GM12872 (cell line): ENCODE measurements around the gene FBH1.

Experiments
- TF ChIP-seq, protein P1 (sequence below): IDR thresholded peaks from 3 replicates; pipeline ENCODE4 v1.5.1; 2011; ENCODE audit warnings: low read depth, mild to moderate bottlenecking, low read length, moderate library complexity; ENCODE audit not compliant: insufficient read depth

FBH1 gene

DNA sequence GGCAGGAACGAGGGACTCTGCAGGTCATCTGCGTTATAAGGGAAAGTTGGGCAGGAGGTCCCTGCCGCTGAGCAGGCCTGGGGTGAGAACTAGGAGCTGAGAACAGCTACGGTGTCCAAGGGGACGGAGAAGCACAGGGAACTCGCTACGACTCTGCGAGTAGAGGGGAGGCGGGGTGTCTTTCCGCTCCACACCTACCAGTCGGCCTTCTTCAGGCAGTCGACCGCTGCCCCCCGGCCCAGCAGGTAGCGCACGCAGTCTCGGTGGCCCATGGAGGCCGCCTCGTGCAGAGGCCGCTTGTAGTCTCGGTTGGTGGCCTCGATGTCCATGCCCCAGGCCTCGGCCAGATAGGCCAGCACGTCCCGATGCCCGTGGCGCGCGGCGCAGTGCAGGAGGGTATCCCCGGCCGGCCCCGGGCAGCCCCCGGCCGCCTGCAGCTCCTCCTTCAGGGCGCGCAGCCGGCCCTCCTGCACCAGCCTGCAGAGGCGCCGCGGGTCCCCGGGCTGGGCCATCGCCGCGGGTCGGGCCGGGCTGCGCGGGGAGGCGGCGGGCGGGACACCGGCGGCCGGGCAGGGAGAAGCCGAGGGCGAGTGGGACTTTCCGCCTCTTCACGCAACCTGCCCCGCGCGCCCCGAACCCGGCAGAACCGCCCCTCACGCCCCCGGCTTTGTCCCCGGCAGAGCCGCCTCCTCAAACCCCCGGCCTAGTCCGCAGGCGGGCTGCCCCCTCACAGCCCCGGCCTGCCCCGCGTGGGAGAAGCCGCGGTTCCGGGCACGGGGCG is 1.0 kb upstream of the FBH1 start:
- TF ChIP-seq, protein P1, sequence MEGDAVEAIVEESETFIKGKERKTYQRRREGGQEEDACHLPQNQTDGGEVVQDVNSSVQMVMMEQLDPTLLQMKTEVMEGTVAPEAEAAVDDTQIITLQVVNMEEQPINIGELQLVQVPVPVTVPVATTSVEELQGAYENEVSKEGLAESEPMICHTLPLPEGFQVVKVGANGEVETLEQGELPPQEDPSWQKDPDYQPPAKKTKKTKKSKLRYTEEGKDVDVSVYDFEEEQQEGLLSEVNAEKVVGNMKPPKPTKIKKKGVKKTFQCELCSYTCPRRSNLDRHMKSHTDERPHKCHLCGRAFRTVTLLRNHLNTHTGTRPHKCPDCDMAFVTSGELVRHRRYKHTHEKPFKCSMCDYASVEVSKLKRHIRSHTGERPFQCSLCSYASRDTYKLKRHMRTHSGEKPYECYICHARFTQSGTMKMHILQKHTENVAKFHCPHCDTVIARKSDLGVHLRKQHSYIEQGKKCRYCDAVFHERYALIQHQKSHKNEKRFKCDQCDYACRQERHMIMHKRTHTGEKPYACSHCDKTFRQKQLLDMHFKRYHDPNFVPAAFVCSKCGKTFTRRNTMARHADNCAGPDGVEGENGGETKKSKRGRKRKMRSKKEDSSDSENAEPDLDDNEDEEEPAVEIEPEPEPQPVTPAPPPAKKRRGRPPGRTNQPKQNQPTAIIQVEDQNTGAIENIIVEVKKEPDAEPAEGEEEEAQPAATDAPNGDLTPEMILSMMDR = 0 out of 3 replicates have a peak, but pooled peaks have one; percentile 1

DNA sequence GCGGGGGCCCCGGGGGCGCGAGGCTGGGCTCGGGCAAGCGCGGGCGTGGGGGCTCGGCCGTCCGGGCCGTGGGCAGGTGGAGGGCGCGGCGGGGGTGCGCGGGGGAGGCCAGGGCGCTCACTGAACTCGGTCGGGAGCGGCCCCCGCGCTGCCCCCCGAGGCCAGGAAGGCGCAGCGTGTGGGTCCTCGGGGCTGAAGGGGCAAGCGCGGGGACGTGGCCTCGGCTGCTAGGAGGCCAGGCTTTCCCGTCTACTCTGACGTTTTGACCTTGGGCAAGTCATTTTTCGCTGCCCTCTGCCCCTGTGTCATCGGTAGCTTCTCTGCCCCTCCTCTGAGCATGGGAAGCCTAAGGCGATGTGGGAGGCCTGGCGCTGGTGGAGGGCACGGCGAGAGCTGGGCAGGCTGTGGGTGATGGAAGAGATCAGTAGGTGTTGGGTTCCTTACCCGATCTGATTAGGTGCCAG is 441 bp downstream of the FBH1 start:
- TF ChIP-seq, protein P1 = no peak

DNA sequence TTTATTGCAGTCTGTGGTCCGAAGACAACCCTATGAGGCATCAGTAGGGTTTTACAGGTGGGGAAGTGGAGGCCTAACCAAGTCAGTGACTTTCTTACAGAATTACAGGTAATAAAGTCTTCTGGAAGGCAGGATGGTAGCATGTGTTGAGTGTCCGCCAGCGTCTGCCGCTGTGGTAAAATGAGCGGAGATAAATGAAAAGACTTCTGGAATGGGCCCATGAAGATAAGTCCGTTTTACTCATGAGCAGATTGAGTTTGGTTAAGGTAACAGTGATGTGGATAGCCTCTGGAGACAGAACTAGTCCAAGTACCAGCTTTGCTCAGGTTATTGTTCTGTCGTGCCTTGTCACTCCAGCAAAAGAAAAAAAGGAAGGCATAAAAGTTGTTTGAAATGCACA is 966 bp downstream of the FBH1 start:
- TF ChIP-seq, protein P1 = no peak

DNA sequence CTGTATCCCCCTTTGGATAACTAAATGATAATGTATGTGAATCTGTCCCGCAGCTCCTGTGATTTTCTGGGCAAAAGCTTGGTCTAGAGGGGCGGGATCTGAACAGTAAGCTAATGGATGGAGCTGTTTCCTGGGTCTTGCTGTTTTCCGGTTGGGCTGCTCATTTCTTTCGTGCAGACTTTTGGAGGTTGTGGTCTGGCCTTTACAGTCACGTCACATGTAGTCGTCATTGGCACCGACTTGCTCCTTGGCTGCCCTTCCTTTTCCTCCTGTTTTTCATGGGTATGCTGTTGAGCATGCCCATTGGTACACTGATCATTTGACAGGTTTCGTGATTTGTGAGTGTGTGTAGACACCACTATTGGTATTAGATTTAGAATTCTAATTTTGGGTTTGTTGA is 2.0 kb downstream of the FBH1 start:
- TF ChIP-seq, protein P1 = no peak

DNA sequence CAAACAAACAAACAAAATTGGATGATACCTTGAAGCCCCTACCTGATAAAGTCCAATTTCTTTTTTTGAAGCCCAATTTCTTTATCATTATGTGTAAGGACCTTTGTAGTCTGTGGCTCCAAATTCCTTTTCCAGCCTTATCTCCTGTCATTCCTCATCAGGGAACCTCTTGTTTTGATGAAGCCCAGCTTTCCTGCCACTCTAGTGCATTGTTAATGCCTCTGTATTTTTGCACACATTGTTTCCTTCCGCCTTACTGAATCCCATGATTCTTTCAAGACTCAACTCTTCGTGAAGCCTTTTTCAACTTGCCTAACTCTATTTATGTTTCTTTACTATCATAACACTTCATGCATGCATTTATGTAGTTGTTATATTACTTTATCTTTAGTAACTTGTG is 3.3 kb downstream of the FBH1 start:
- TF ChIP-seq, protein P1 = no peak

DNA sequence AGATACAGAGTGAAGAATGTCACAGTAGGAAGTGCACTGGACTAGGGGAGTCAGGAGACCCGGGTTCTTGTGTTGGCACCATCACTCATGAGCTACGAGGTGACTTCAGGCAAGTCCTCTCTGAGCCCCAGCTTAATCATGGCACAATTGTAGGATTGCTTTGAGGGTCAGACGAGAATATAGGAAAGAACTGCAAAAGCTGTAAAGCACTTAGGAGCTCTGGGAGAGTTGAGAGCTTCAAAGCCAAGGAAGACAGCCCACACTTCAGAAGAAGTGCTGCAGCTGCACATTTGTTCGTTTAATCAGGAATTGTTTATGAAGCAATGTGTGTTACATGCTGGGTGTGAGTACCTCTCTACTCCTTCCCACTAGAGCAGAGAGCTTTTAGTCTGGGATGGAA is 4.4 kb downstream of the FBH1 start:
- TF ChIP-seq, protein P1 = no peak

DNA sequence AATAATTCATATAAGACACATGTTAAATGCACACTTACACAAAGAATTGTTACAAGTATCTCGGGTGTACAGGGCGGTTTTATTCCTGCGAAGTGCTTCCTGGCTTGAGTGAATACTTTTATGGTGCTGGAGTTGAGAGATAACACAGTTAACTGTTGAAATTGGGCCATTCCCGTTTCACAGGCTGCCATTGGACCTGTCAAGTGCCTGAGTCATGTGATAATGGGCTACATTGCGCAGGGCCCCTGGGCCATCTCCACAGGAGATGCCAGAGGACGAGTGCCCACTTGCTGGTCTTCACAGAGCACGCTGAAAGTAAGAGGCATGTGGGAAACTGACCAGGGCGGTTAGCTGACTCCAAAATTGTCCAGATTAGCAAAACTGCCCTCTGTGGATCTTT is 4.8 kb downstream of the FBH1 start:
- TF ChIP-seq, protein P1 = no peak
